ENCODE results near the gene HDAC5. TPM values are rescaled to one million over a fixed set of nuclear protein-coding genes. Genes with fewer than 3 reads are reported as not detected.
A peak's percentile ranks its signal among the peaks of the same experiment; 100 is the strongest.

The HDAC5 gene
- total and polyA plus RNA-seq, 8 donors, result 13.3 to 311 (median 19.1) TPM

DNA sequence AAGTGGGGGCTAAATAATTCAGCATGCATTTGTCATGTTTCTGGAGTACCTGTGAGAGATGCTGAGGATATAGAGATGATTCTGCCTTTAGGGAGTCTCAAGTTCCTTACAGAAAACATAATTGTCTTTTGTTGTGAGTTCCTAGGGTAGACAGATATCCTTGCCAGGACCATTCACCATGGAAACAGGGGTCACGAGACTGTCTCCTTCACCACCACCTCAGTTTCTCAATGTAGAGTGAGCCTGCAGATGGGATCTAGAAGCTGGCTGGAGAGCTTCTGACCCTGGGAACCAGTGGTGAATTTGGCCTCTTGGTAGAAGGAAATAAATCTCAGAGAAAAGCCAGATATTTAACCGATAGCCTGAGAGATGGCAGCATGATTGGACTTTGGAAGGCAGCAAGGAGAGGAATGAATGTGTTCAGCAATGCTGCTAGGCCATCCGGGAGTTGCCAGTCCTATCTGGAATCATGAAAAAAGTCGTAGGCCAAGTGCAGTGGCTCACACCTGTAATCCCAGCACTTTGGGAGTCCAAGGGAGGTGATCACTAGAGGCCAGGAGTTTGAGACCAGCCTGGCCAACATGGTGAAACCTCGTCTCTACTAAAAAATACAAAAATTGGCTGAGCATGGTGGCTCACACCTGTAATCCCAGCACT lies 7.4 kb upstream of the HDAC5 start:
- TF ChIP-seq POLR2A (IDR thresholded peaks at IDR 0.05) (no peak), POLR2AphosphoS5 (IDR thresholded peaks at IDR 0.05) (no peak), EP300 (IDR thresholded peaks at IDR 0.05) (no peak)
- TF ChIP-seq, protein P1, sequence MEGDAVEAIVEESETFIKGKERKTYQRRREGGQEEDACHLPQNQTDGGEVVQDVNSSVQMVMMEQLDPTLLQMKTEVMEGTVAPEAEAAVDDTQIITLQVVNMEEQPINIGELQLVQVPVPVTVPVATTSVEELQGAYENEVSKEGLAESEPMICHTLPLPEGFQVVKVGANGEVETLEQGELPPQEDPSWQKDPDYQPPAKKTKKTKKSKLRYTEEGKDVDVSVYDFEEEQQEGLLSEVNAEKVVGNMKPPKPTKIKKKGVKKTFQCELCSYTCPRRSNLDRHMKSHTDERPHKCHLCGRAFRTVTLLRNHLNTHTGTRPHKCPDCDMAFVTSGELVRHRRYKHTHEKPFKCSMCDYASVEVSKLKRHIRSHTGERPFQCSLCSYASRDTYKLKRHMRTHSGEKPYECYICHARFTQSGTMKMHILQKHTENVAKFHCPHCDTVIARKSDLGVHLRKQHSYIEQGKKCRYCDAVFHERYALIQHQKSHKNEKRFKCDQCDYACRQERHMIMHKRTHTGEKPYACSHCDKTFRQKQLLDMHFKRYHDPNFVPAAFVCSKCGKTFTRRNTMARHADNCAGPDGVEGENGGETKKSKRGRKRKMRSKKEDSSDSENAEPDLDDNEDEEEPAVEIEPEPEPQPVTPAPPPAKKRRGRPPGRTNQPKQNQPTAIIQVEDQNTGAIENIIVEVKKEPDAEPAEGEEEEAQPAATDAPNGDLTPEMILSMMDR (IDR thresholded peaks at IDR 0.05), result no peak

DNA sequence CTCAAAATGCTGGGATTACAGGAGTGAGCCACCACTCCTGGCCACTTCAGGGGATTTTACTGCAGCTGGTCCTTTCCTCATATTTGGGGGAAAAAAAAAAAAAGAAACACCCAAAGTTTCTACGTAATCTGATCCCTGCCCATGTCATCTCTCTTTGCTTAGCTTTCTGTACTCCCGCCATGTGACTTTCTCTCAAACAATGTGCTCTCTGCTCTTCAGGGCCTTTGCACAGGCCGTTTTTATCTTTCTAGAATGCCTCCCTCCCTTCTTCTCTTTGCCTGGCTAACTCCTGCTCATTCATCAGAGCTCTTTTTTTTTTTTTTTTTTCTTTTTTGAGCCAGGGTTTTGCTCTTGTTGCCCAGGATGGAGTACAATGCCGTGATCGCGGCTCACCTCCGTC lies 4.9 kb upstream of the HDAC5 start:
- Histone ChIP-seq H3K36me3 (no peaks in the 10 kb centered on the region), H3K9me3 (no peaks in the 10 kb centered on the region), H3K4me3 (no peak overlapping the region), H3K27ac (no peak overlapping the region), H3K27me3 (no peaks in the 10 kb centered on the region), H3K4me1 (peaks cover 0 to 10% (median 5%) of the 10 kb centered on the region in 4 donors)
- TF ChIP-seq POLR2AphosphoS5 (IDR thresholded peaks at IDR 0.05) (no peak), EP300 (IDR thresholded peaks at IDR 0.05) (no peak), POLR2A (IDR thresholded peaks at IDR 0.05) (no peak)
- TF ChIP-seq, protein P1 (IDR thresholded peaks at IDR 0.05), result no peak
- intact Hi-C loops (cut with DNase I; ENCODE audit: low total_unique reads), result no loop called here
- no peak for DNase-seq
- 85 to 90% (median 88%) methylated on average over 7 of the region's 7 CpGs for WGBS, 5 donors

More for the DNA sequence above, 7.4 kb upstream of the HDAC5 start:
- no peak for DNase-seq
- Histone ChIP-seq H3K27ac (no peak overlapping the region), H3K27me3 (no peaks in the 10 kb centered on the region), H3K4me3 (no peak overlapping the region), H3K4me1 (no peaks in the 10 kb centered on the region), H3K9me3 (no peaks in the 10 kb centered on the region), H3K36me3 (no peaks in the 10 kb centered on the region)
- intact Hi-C loops (cut with DNase I; ENCODE audit: low total_unique reads), result no loop called here
- 76 to 82% (median 79%) methylated on average over 5 of the region's 5 CpGs for whole genome bisulfite sequencing, 5 donors

DNA sequence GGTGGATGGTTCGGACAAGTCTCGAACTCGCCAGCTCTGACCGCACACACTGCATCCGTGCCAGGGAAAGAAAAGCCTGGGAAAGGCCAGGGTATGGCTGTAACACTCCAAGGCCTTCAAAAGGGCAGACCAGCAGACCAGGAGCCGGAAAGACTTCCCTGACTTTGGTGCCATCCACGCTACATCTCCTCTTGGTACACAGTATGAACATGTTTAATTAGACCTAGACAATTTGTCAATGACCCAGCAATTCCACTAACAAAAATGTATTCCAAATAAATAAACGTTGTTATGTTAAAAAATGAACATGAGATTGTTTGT lies 637 bp upstream of the HDAC5 start:
- no peaks in the 10 kb centered on the region for H3K9me3 ChIP-seq
- TF ChIP-seq EP300 (IDR thresholded peaks at IDR 0.05) (no peak), POLR2AphosphoS5 (IDR thresholded peaks at IDR 0.05) (no peak), POLR2A (IDR thresholded peaks at IDR 0.05) (no peak)
- TF ChIP-seq, protein P1 (IDR thresholded peaks at IDR 0.05), result no peak
- peak overlapping the region; percentile 65 to 98 (median 94) for H3K27ac ChIP-seq
- peaks cover 17 to 50% (median 44%) of the 10 kb centered on the region in 4 donors for H3K4me1 ChIP-seq
- WGBS, 5 donors, result 2 to 4% (median 3%) methylated on average over 8 of the region's 8 CpGs
- H3K4me3 ChIP-seq, result peak overlapping the region; percentile 87 to 100 (median 94)
- no peak for DNase-seq
- intact Hi-C loops (cut with DNase I; ENCODE audit: low total_unique reads), result no loop called here
- no peaks in the 10 kb centered on the region for H3K27me3 ChIP-seq
- peaks cover 0 to 3% (median 0%) of the 10 kb centered on the region in 4 donors for H3K36me3 ChIP-seq

DNA sequence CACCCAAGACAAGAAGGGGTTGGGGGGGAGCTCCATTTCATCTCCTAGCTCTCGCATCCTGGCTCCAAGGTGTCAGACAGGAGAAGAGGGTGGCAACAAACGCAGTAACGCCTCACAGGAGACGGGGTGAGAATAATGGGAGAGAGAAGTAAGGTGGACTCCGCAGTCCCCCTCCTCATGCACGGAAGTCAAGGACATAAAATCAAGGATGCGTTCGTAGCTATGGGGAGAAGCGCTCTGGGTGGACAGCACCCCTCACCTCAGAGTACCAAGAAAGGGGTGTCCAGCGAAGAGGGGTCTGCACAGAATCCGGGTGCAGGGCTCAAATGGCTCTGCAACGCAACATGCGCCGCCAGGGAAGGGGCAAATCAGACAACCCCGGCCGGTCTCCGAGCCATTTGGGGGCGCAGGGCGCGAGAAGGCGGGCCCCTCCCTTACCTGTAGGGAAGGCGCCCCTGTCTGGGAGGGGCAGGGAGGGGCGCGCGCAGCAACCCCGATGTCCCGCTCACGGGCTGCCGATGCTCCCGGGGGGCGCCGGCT lies 555 bp downstream of the HDAC5 start:
- peaks cover 0 to 3% (median 0%) of the 10 kb centered on the region in 4 donors for H3K36me3 ChIP-seq
- 1 to 4% (median 1%) methylated on average over 17 to 31 of the region's 32 CpGs for WGBS, 5 donors
- peak overlapping the region; percentile 88 to 98 (median 94) for H3K27ac ChIP-seq
- peaks cover 22 to 62% (median 52%) of the 10 kb centered on the region in 4 donors for H3K4me1 ChIP-seq
- peak overlapping the region; percentile 87 to 100 (median 94) for H3K4me3 ChIP-seq
- no peaks in the 10 kb centered on the region for H3K27me3 ChIP-seq
- TF ChIP-seq EP300 (IDR thresholded peaks at IDR 0.05) (no peak), POLR2AphosphoS5 (IDR thresholded peaks at IDR 0.05) (no peak), POLR2A (IDR thresholded peaks at IDR 0.05) (no peak)
- TF ChIP-seq, protein P1 (IDR thresholded peaks at IDR 0.05), result peak in 1 of 7 experiments; percentile 7
- H3K9me3 ChIP-seq, result no peaks in the 10 kb centered on the region
- intact Hi-C loops (cut with DNase I; ENCODE audit: low total_unique reads), result no loop called here
- no peak for DNase-seq
